GM21423 (cell line): ENCODE data around the gene RSPO4.
"Not testable (repeated sequence)": the region's sequence is repeated elsewhere in the genome, so short reads cannot be mapped to it uniquely, and the experiment has no call there.

Experiments
- ATAC-seq: cut with Tn5 transposase; IDR thresholded peaks from one replicate; pipeline ENCODE4 v1.9.1; 2021; ENCODE audit warnings: mild to moderate bottlenecking, moderate library complexity; ENCODE audit not compliant: unreplicated experiment

The RSPO4 gene

DNA sequence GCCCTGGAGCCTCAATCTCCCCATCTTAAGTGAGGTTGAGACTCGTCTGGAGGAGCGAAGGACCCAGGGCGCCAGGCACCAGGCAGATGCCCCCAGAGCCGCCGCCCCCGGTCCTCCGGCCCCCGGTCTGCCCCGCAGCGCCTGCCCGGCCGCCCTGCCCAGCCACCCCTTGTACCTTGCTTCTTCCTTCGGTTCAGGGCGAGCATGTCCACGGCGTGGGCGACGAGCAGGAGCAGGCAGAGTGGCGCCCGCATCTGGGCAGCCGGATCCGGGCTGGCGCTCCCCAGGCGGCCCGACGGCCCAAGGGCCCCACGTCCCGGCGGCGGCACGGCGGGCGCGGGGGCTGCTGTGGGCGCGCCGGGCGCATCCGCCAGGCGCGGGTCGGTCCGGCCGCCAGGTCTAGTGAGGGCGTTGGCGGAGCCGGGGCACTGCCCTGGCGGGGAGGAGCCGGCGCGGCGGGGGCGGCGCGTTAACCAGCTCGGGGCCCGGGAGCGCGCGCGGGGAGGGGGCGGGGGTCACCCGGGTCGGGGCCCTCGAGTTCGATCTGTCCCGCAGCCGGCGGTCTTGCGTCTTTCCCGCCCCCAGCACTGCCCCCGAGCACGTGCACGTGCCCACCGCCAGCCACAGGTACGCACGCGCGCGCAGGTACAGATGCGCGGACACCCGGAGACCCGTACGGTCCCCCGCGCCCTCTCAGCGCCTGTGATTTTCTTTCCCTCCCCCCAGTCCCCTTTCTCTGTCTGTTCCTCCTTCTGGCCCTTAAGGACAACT, at the start of gene RSPO4:
Gene RSPO4, minus strand, starts transcription at position 401 of the 771 bp plus-strand sequence. Its CDS starts 147 bp downstream, at position 254.
- no peak for ATAC-seq

DNA sequence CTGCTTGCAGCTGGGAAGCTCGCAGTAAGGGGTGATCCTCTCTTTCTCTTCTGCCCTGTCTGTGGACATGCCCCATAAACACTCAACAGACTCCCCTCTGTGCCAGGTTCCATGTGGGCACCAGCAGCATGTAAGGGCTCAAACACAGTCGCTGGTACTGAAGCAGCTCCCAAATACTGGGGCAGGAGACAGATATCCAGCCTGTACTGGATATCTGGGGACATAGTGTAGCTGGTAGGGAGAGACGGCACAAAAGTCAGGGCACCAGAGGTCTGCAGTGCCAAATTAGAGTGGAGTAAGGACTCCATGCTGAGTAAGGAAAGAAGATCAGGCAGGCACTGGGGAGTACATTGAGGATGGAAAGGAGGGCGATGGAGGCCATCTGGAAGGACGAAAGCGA, 48.3 kb upstream of the RSPO4 start:
- no peak for ATAC-seq

DNA sequence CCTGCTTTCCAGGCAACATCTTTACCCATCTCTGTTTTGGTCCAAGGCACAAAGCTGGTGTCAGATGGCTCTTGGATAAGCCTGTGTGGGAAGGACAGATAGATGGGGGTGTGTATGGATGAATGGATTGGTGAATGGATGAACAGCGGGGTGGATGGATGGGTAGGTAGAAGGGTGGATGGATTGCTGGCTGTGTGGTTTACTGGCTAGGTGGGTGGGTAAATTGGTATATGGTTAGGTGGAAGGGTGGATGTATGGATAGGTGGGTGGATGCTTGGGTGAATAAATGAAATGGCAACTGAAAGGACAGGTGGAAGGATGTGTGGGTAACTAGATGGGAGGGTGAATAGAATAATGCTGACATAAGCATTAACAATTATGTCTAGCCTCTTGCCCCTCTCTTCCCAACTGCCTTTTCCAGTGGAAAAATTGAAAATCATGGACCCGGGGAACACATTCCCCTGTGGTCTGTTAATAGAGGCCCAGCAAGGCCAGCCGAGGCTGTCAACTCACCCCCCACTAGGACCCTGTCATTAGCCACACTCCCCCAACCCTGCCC, 43.8 kb upstream of the RSPO4 start:
- no peak for ATAC-seq

DNA sequence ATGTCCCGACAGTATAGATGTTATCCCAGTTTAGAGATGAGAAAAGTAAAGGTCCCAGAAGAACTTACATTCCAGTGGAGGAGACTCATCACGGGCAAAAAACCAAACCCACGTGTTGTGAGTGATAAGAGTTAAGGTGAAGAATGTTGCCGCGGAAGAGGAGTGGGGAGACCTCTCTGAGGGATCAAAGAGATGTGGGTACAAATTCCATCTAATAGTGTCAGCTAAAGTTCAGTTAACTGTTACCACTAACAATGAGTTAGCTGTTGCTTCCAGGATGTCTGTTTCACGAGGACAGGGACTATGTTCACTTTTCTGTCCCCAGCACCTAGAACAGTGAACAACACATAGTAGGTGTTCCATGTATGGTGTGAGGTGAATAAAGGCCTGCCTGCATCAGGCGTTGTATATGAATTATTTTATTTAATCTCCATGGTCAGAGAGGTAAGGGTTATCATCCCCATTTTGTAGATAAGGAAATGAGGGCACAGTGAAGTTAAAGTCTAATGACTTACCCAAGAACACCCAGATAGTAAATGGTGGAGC, 39.8 kb upstream of the RSPO4 start:
- ATAC-seq = no peak

DNA sequence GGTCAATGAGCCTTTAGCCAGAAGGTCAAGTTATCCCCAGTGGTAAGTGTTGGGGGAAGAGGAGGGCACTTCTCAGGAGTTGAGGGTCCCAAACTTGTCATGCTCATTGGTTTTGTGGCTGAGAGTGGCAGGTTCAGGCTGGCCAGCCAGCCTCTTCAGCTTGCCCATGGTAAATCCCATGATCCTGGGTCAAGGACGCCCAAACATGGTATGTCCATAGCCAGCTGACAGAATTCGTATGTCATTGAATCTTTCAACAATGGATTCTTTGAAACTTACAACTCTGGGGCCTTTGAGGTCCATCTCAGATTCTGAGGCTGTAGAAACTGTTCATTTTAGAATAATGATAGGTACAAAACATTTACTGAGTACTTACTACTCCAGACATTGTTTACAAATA, 36.1 kb upstream of the RSPO4 start:
- ATAC-seq = no peak

DNA sequence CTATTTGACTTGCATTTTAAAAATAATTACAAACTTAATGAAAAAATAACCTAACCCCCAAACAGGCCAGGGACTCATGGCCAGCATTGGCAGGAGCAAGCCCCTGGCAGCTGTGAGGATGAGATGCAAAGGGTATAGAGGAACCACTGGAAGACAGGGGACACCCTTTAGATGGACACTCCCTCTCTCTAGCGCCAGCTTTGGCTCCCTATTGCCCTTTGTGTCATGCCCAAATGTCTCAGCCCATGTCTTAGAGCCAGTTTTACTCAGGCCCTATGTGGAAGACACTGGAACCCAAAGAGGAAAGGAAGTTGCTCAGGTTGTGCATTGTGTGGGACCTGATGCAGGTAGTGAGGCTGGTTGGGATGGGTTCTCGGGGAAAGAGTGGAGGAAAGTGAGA, 34.9 kb upstream of the RSPO4 start:
- no peak for ATAC-seq

DNA sequence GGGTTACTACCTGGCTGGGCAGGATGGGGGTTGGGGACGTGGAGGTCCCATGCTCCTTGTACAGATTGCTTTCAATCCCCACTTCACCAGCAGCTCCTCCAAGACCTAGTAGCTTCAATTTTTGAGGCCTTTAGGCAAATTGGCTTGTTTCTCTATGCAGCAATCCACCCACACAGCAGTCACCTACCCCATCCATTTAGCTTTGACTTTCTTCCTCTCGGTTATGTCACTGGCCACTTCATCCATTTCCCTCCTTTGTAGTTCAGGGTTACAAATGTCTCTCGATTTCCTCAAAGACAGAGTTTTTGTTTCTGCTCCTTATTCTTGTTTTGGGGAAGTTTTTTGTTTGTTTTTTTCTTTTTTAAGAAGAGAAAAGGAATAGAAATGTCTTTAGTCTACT, 33.4 kb upstream of the RSPO4 start:
- no peak for ATAC-seq

DNA sequence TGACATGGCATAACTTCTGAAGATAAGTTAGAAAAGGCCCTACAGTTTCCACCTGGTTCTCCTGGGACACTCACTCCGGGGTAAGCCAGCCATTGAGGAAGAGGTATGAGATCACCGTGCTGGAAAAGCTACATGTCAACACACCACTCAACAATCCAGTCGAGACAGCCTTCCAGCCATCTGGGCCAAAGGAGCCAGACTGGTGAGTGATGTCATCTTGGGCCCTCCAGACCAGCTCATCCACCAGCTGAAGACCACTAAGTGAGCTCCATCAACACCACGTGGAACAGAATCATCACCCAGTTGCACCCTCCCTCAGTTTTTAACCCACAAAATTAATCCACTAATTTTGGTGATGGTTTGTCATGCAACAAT, 32.3 kb upstream of the RSPO4 start:
- ATAC-seq = no peak

DNA sequence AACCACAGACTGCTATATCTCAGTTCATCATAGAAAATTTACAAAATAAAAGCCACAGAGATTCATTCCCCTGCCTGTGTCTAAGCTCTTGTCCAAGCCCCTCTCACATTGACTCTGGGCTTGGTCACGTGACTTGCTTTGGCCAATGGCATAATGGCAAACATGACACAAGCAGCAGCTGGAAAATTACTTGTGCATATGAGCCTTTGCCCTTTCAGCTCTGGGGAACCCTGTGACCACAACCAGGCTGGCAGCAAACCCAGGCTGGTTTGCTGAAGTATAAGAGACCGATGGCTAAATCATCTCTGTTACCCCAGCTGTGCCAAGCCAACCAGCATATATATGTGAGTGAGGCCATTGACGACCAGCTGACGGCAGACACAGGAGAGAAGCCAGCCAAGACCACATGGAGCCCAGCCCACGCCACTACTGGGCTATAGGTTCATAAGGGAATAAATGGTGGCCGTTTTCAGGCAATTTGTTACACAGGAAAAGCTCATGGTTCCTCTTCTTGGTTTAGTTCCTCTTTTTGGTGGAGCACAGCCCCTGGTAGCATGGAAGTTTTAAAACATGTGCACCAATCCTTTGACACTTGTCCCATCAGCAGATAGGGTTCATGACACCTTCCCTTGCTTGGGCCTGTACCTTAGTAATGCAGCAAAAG, 31.8 kb upstream of the RSPO4 start:
- no peak for ATAC-seq

DNA sequence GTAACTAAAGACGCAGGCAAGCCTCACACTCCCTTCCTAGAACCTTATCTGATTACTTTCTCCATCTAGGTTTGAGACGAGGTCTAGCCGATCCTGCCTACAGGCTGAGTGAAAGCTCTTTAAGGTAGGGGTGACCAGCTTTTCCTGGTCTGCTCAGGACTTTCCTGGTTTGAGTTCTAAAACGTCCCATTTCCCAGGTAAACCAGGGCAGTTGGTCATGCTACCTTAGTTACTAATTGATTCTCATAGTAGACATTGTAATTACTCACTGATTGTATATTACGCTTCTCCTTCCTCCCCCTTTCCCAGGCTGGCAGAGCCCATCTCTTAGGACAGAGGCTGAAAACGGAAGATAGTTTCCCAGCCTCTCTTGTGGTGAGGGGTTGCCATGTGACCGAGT, 27.9 kb upstream of the RSPO4 start:
- ATAC-seq = no peak

DNA sequence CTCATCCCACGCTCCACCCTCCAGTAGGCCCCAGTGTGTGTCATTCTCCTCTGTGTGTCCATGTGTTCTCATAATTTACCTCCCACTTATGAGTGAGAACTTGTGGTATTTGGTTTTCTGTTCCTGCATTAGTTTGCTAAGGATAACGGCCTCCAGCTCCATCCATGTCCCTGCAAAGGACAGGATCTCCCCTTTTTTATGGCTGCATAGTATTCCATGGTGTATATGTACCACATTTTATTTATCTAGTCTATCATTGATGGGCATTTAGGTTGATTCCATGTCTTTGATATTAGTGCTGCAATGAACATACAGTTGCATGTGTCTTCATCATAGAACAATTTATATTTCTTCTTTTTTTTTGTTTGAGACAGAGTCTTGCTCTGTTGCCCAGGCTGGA, 24.1 kb upstream of the RSPO4 start:
- not testable (repeated sequence) for ATAC-seq

DNA sequence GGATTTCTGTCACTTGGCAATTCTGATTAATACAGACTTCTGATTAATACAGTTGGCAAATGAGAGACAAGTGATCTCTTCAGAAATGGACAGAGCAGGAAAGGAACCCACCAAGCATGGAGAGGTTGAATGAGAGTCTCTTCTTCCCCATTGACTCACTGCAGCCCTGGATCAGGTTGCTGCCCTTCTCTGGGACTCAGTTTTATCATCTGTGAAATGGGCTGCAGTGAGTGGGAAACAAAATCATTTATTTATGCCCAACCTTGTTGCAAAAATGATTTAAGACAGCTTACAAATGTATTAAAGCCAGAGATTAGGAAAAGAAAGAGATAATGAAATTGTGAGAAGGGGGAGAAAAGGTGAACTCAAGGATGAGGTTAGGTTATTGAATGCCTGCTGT, 20.8 kb upstream of the RSPO4 start:
- no peak for ATAC-seq

DNA sequence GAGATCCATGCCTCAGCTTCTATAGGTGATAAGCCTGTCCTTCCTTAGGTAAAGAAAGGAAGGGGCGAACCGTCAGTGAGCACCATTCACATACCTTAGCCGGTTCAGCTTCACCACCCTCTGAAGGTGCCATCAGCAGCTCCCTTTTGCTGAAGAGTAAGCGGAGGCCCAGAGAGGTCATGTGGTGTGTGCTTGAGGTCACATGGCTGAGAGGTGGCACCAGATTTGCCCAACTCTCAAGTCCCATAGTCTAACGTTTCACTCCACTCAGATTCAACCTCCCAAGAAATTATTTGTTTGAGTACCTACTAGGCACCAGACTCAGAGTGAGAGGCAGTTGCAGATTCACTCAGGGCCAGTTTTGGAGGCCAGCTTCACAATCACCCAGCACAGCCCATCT, 18.5 kb upstream of the RSPO4 start:
- no peak for ATAC-seq

DNA sequence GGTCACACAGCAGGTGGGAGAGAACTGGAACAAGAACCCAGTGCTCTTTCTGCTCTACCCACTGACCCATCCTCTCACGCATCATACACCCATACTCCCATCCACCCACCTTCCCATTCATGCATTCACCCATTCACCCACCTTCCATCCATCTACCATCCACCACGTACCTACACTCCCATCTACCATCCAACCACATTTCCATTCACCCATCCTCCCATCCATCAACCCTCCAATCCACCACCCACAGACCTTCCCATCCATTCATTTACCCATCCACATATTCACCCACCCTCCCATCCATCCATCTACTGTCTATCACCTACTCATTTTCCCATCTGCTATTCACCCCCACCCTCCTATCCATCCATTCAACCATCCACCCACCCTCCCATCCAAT, 17.2 kb upstream of the RSPO4 start:
- ATAC-seq = no peak

DNA sequence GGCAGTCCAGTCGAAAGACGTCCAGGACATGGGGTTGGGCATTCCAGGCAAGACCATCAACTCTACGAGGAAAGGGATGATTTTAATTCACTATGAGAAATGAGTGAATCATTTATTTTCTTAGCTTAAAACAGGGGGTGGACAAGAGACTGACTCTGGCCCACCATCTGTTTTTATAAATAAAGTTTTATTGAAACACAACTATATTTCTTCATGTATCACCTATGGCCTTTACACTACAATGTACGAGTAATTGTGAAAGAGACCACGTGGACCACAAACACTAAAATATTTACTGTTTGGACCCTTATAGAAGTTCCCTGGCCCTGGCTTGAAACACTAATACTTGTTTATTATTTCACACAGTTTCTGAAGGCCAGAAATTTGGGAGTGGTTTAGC, 15.6 kb upstream of the RSPO4 start:
- ATAC-seq = no peak

DNA sequence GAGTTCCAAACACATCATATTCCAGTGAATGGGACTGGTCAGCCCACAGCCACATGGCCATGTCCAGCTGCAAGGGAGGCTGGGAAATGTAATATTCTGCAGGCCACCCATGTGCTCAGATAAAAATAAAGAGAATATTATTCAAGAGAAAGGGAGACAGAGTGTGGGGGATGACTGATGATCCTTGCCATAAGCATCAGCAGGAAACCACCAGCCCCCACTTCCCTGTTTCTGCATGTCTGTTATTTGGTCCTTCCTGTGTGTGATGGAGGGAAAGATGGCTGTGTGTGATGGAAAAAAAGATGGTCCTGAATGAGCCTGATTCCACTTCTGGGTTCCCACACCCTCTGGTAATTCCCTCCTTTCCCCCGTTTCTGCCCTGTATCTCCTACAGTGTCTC, 13.1 kb upstream of the RSPO4 start:
- ATAC-seq = no peak

DNA sequence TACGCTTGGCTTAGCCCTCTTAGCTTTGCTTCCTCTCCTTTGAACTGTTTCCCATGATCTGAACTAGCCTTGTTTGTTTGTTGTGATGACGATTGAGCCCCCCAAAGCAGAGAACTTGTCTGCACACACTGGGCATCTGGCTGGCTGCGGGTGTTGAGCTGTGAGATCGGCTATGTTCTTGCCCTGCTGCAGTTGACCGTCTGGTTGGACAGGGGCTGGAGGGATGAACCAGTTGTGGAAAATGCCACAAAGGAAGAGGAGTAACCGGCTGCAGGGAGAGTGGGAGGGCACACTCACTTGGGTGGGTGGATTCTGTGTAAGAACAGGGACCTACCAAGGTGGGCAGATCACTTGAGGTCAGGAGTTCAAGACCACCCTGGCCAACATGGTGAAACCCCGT, 12.4 kb upstream of the RSPO4 start:
- ATAC-seq = no peak

DNA sequence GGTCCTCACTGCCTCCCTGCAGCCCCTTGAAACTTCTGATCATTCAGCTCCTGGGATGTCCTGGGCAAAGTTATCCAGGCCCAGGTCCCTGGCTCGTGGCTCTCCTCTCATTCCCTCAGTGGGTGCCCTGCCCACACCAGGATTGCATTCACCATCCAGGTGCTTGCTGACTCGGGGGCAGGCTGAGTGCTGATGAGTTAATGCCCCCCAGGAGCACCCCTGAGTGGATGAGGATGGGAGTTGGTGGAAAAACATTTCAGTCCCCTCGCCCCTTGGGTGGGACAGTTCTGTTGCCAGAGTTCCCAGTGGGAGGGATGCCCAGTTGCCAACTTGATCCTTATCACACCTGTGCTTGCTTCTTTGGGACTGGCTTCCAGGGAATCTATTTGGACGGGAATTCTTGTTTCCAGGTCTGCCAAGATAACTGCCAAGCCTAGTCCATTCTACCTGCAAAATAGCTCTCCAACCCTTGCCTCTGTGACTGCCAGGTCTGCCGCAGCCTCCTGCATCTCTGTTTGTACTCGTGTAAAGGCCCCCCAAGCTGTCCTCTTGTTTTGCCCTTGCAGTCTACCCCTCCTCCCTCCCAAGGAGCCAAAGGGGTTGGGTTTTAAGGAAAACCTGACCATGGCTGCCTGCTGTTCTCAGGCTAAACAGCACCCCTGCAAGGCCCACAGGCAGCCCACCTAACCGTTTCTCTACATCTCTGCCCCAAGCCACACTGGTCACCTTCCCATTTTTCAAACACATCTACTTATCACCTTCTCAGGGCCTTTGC, 11.6 kb upstream of the RSPO4 start:
- no peak for ATAC-seq

DNA sequence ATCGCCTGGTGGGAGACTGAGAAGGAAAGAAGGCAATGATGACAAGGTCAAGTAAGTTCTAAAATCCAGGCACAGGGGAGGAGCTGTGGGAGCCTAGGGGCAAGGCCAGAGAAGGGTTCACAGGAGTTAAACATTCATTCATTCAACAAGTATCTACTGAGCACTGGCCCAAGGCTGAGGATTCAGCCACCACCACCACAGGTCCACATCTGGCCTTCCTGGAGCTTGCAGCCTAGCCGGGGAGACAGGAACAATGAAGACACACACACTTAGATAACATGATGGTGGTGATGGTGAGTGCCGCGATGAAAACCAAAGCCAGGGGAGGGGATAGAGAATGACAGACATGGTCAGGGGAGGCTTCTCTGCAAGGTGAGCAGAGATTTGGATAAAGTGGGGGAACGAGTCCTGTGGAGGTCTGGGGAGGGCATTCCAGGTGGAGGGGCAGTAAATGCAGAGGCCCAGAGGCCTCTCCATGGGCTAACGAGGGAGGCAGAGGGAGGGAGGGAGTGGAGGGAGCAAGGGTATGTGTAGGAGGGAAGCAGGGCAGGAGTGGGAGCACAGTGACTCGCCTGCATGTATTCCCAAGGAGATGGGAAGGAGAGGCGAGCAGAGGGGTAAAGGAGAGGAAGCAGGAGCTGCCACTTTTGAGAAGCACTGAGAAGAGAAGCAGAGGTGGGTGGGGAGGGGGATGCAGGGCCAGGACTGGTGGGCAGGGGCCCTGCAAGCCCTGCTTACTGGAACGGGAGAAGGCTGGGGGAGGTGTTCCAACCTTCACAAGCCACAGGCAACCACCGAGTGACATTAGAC, 10.5 kb upstream of the RSPO4 start:
- no peak for ATAC-seq

DNA sequence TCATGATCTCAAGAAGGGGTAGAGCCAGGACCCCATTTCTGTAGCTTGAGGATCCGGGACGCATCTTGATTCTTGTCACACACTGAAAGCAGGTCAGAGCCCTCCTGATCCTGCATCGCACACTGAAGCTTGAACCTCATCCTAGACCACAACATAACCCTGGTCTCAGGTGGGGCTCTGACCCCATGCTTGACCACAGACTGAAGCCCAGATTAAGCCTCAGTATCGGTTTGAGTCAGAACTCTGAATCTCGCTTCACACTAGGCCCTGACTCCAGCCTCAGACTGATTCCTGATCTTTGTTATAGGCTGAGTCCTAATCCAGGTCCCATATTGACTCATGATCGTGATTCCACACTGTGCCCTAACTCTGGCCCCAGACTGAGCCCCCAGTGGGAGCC, 8.5 kb upstream of the RSPO4 start:
- ATAC-seq = peak; percentile 49
